GM18520 (cell line): ENCODE data around the gene NKX6-2.
"Not testable (repeated sequence)": the region's sequence is repeated elsewhere in the genome, so short reads cannot be mapped to it uniquely, and the experiment has no call there.

Experiments
- ATAC-seq: cut with Tn5 transposase; IDR thresholded peaks from one replicate; pipeline ENCODE4 v1.9.1; 2021; ENCODE audit not compliant: unreplicated experiment

Gene NKX6-2

DNA sequence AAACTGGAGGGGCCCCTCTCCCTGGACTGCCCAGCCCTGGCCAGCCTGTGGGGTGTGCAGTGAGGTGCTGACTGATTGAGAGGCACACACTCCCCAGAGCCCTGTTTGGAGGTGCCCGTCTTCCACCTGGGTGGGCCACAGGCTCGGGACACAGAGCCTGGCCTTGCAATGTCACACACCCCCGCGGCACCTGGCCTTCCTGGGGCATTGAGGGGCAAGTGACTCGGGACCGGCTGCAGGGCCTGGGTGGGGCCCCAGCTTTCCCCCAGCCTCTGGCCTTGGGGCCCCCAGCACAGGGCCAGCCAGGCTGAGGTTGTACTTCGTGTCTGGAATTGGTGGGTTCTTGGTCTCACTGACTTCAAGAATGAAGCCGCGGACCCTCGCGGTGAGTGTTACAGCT, 13.9 kb upstream of the NKX6-2 start:
- no peak for ATAC-seq

- ATAC-seq, result no peak
Observed at GRCh38 chr10:132798876-132799275, 12.9 kb upstream of the NKX6-2 start.

DNA sequence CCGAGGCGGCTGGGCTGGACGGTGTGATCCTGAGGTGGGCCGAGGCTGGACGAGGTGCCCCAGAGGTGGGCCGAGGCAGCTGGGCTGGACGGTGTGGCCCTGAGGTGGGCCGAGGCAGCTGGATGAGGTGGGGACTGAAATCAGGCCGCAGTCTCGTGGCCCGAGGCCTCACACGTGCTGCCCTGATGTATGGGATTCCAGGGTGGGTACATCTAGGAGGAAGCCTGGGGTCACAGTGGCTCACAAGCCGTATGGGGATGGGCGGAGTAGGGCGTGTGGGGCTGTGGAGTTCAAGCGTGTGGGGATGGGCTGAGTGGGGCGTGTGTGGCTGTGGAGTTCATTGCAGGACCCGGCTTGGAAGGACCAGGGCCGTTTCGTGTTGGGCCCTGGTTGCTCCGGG, 12.5 kb upstream of the NKX6-2 start:
- ATAC-seq, result no peak

DNA sequence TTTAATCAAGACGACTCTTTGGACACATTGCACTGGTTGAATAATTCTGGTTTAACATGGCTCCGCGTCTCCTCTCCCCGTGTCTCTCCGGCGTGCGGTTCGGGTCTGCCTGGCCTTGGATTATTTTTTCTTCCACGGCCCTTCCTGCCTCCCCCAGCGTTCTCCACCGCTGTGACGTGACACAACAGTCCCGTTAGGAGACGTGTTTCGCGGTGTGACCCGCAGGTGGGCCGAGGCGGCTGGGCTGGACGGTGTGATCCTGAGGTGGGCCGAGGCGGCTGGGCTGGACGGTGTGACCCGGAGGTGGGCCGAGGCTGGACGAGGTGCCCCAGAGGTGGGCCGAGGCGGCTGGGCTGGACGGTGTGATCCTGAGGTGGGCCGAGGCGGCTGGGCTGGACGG, 12.0 kb upstream of the NKX6-2 start:
- ATAC-seq, result not testable (repeated sequence)

DNA sequence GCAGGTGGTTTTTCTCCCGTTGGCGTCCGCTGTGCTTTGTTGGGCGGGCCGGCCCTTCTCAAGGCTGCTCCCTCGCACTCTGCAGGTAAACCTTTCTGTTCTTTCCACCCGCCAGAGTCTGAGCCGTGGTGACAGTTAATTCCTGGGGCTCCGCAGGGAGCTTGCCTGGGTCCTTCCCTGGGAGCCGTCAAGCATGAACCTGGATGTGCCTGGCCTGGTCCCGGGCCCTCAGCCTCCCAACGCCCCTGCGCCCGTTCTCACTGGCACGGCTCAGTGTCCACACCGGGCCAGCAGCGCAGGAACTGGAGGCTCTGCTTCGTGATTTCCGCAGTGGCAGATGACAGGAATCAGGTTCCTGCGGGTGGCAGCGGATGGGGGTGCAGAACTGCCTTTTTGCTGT, 10.9 kb upstream of the NKX6-2 start:
- no peak for ATAC-seq

GRCh38 chr10:132793871-132794849, 8.2 kb upstream of the NKX6-2 start:
- no peak for ATAC-seq

- no peak for ATAC-seq
Observed at GRCh38 chr10:132793213-132793612, 7.3 kb upstream of the NKX6-2 start.

DNA sequence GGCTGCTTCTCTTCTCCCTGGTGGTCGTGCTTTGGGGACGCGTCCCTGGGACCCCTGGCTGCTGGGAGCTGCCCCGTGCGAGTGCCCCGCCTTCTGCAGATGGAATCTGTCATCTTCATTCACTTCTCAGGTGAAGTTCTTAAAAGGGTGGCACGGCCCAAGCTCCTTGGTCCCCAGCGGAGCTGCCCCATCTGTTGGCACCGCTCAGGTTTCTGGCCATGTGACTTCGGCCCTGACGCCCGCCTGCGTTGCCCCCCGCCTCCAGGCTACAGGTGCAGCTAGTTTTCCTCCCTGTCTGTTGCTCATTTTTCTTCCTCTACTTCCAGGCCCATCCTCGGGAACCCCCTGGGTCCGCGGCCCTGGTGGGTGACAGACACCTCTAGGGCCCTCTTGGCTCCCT, 6.8 kb upstream of the NKX6-2 start:
- no peak for ATAC-seq

GRCh38 chr10:132792099-132792498, 6.2 kb upstream of the NKX6-2 start:
- ATAC-seq, result not testable (repeated sequence)

DNA sequence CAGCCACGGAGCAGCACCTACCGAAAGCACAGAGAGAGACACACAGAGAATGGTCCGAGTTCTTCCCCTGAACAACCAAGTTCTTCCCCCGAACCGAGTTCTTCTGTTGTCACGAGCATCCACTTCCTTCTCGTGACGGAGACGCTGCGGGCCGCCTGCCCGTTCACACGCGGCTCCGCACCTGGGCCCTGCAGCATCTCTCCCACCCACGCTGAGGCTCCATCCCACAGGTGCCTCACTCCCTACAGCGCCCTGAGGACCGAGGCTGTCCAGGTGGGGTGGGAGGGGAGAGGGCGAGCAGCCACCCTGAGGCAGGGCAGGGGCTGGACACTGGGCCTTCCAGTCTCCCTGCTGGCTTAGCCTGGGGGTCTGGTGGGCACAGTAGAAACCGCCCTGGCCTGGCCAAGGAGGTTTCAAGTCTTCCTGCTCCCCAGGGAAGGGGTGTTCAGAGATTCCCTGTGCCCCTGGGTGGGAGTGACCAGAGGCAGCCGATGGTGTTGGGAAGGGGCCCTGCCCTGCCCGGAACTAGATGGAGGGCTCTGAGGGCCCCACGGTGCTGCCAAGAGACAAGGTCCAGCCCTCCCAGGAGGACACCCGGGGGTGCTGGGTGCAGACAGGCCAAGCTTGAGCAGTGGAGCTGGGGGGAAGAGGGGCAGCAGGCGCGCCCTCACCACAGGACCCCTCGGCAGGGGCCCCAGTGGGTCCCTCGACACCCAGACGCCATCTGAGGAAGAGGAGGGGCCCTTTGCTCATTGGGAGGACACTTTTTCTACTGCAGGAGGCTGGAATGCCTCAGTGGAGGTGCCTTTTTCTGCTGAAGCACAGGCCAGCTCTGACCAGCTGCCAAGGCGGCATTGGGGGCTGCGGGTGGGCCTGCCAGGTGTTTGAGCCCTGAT, 5.2 kb upstream of the NKX6-2 start:
- ATAC-seq, result no peak

GRCh38 chr10:132790470-132790869, 4.5 kb upstream of the NKX6-2 start:
- no peak for ATAC-seq

DNA sequence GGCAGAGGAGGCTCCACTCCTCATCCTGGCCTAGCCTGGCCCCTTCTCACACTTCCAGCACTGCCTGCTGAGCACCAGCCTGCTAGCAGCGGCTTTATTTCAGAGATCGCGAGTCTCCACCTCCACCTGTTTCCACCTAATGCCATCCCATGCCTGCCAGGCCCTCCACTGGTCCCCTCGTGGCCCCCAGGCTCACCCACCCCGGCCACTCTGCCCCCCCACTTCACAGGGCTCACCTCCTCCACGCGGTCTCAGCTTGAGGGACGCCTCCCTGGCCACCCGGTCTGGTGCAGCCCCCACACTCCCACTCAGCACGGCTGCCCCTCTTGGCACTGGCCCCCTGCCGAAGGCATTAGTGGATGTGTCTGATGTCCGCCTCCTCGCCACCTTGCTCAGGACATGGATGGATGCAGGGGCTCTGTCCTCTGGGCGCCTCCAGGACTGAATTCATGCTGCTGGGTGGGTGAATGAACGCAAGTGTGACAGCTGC, 3.8 kb upstream of the NKX6-2 start:
- no peak for ATAC-seq

GRCh38 chr10:132788831-132789219, 2.9 kb upstream of the NKX6-2 start:
- ATAC-seq, result no peak

- ATAC-seq, result no peak
Observed at GRCh38 chr10:132788180-132788830, 2.4 kb upstream of the NKX6-2 start.

DNA sequence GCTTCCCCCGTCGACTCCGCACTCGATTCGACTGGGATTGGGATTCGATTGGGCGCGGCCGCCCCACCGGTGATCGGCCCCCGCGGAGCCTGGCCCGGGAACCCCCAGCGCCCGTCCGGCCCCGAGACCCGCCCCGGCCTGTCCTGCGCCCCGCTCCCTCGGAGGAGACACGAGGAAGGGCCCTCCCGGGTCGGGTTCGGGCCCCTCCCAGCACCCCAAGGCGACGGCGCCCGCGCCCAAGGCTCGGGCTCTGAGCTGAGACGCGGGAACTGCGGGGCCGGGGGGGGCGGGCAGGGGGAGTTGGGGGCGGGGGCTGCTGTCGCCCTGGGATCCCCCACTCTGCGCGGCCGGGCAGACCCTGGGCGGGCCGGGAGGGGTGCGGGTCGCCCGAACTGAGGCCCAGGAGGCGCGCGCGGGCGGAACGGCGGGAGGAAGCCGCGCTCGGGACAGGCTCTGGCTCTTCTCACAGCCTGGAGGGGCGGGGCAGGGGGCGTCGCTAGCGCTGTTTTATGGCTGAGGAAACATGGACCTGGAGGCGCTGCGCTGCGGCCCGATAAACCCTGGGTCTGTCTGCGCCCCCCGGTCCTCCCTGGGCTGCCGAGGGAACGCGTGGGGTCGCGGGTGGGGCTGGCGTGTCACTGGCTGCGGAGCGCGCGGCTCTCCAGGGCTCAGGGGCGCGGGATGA, 1.7 kb upstream of the NKX6-2 start:
- no peak for ATAC-seq

GRCh38 chr10:132786884-132787494, 1.0 kb upstream of the NKX6-2 start:
- no peak for ATAC-seq

DNA sequence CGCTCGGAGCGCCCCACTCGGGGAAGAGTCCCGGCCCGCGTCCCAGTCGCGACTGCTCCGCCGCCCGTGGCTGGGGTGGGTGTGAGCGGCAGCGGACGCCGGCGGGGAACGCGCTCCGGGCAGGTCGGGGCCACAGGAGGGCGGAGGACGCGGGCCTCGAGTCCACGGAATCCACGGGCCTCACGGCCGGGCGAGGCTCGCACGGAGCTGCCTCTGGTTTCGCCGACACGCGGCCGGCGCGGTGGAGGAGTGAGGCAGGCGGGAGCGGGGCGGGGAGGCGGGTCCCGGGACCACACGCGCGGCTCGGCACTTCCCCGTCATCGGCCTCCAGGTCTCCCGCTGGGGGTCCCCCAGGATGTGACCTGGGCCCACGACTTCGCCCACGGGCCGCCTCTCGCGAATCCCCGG, 533 bp upstream of the NKX6-2 start:
- ATAC-seq, result no peak

- no peak for ATAC-seq
Observed at GRCh38 chr10:132784866-132785722, 853 bp downstream of the NKX6-2 start.
